Neural progenitor cell (in vitro differentiated cells): ENCODE measurements around the gene LUZP2. TPM values are rescaled to one million over a fixed set of nuclear protein-coding genes. Genes with fewer than 3 reads are reported as not detected.
"Not testable (repeated sequence)": the region's sequence is repeated elsewhere in the genome, so short reads cannot be mapped to it uniquely, and the experiment has no call there.

ENCODE experiments used
- DNase-seq: peaks from one replicate; pipeline ENCODE4 v3.0.0-alpha.2; 2016; ENCODE audit warnings: low spot score
- H2AFZ ChIP-seq: fragments of 200-600 bp; sonication (generic); replicated peaks from 2 replicates; pipeline ENCODE4 v1.6.1; 2016; ENCODE audit warnings: antibody characterized with exemption
- H3F3A ChIP-seq: fragments of 200-600 bp; sonication (generic); 2 replicates; pipeline ENCODE4 v1.6.1; 2016; ENCODE audit warnings: antibody characterized with exemption, low read depth
- H3K27ac ChIP-seq: fragments of 200-600 bp; sonication (generic); 2 replicates; pipeline ENCODE4 v1.5.1; 2016; ENCODE audit warnings: mild to moderate bottlenecking
- H3K27me3 ChIP-seq: fragments of 200-600 bp; sonication (generic); 2 replicates; pipeline ENCODE4 v1.6.1; 2016; ENCODE audit warnings: mild to moderate bottlenecking, moderate library complexity
- H3K36me3 ChIP-seq: fragments of 200-600 bp; sonication (generic); 2 replicates; pipeline ENCODE4 v1.5.1; 2016
- H3K4me1 ChIP-seq: fragments of 200-600 bp; sonication (generic); 2 replicates; pipeline ENCODE4 v1.6.1; 2016; ENCODE audit warnings: mixed run types
- H3K4me2 ChIP-seq: fragments of 200-600 bp; sonication (generic); 2 replicates; pipeline ENCODE4 v1.6.1; 2016
- H3K4me3 ChIP-seq: fragments of 200-600 bp; sonication (generic); 2 replicates; pipeline ENCODE4 v1.5.1; 2016
- H3K79me2 ChIP-seq: fragments of 200-600 bp; sonication (generic); 2 replicates; pipeline ENCODE4 v1.6.1; 2016; ENCODE audit warnings: low read depth
- H3K9ac ChIP-seq: fragments of 200-600 bp; sonication (generic); 2 replicates; pipeline ENCODE4 v1.6.1; 2016
- H3K9me3 ChIP-seq: fragments of 200-600 bp; sonication (generic); 2 replicates; pipeline ENCODE4 v1.5.1; 2016; ENCODE audit warnings: low read depth
- H4K20me1 ChIP-seq: fragments of 200-600 bp; sonication (generic); 2 replicates; pipeline ENCODE4 v1.6.1; 2016; ENCODE audit warnings: low read depth
- H3K27ac Mint-ChIP-seq: 3 replicates; pipeline ENCODE4 v1.8.0; 2021; ENCODE audit warnings: mixed read lengths
- H3K27me3 Mint-ChIP-seq: 2 replicates; pipeline ENCODE4 v1.8.0; 2022; ENCODE audit warnings: low read depth, mild to moderate bottlenecking, inconsistent platforms, moderate library complexity, mixed read lengths; ENCODE audit not compliant: insufficient read depth
- H3K36me3 Mint-ChIP-seq: 3 replicates; pipeline ENCODE4 v1.8.0; 2021; ENCODE audit warnings: mixed read lengths
- H3K4me1 Mint-ChIP-seq: 3 replicates; pipeline ENCODE4 v1.8.0; 2021; ENCODE audit warnings: mixed read lengths
- H3K4me3 Mint-ChIP-seq: 3 replicates; pipeline ENCODE4 v1.8.0; 2021; ENCODE audit warnings: mild to moderate bottlenecking, moderate library complexity, mixed read lengths
- H3K9me3 Mint-ChIP-seq: 3 replicates; pipeline ENCODE4 v1.8.0; 2020; ENCODE audit warnings: mixed read lengths
- CTCF ChIP-seq: fragments of 200-600 bp; sonication (generic); IDR thresholded peaks from 2 replicates; pipeline ENCODE4 v1.5.1; 2017; ENCODE audit warnings: antibody characterized with exemption, mild to moderate bottlenecking
- EZH2 ChIP-seq: fragments of 200-600 bp; sonication (generic); IDR thresholded peaks from 2 replicates; pipeline ENCODE4 v1.6.1; 2017; ENCODE audit warnings: antibody characterized with exemption, mild to moderate bottlenecking, moderate library complexity
- EZH2phosphoT487 ChIP-seq: fragments of 200-600 bp; sonication (generic); IDR thresholded peaks from 2 replicates; pipeline ENCODE4 v1.6.1; 2017; ENCODE audit warnings: antibody characterized with exemption
- total RNA-seq: library from RNA; depleted of rRNA; stranded (reverse); fragments of >200 nt; gene quantifications from 2 replicates; pipeline ENCODE4 v1.2.3, GENCODE V29; 2015; ENCODE audit warnings: low replicate concordance

LUZP2 gene
- total RNA-seq, 1 donor from 2014 or later = 2.5 TPM

DNA sequence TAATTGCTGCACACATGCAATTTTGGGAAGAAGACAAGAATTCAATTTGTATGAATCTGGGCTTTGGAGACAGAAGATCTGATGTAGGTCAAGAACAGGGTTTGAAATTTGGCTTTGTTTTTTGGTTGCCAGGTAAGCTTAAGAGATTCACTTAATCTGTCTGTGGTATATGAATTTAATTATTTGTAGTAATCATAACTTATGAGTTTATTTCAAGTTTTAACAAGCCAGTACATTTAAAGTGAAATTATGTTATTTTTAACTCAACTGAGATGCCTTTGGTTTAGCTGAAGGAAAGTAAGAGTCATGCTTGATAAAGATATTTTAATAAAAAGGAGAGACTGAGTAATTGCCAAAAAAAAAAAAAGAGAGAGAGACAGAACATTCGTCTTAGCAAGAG is 384.1 kb downstream of the LUZP2 start:
- H3K9ac ChIP-seq = no peak overlapping the region
- no peak overlapping the region for H3K27ac Mint-ChIP-seq
- no peaks in the 10 kb centered on the region for H3K79me2 ChIP-seq
- no peak for DNase-seq
- no peak overlapping the region for H2AFZ ChIP-seq
- no peaks in the 10 kb centered on the region for H3K9me3 ChIP-seq
- no peaks in the 10 kb centered on the region for H3K4me1 Mint-ChIP-seq
- no peaks in the 10 kb centered on the region for H3F3A ChIP-seq
- H3K9me3 Mint-ChIP-seq = peaks cover 2% of the 10 kb centered on the region
- H3K4me3 ChIP-seq = no peak overlapping the region
- no peak overlapping the region for H3K27ac ChIP-seq
- H3K36me3 Mint-ChIP-seq = no peaks in the 10 kb centered on the region
- H3K27me3 ChIP-seq = no peaks in the 10 kb centered on the region
- no peak overlapping the region for H3K4me3 Mint-ChIP-seq
- H3K4me1 ChIP-seq = no peaks in the 10 kb centered on the region
- TF ChIP-seq EZH2 (no peak), CTCF (no peak), EZH2phosphoT487 (no peak)
- H3K4me2 ChIP-seq = no peak overlapping the region
- no peaks in the 10 kb centered on the region for H4K20me1 ChIP-seq
- H3K27me3 Mint-ChIP-seq = no peaks in the 10 kb centered on the region
- H3K36me3 ChIP-seq = no peaks in the 10 kb centered on the region

- no peaks in the 10 kb centered on the region for H3K9me3 Mint-ChIP-seq
- Histone ChIP-seq H3K27me3 (no peaks in the 10 kb centered on the region), H3K4me3 (no peak overlapping the region), H2AFZ (no peak overlapping the region), H3K27ac (no peak overlapping the region), H3K9me3 (no peaks in the 10 kb centered on the region), H4K20me1 (no peaks in the 10 kb centered on the region), H3K4me2 (no peak overlapping the region), H3K79me2 (no peaks in the 10 kb centered on the region), H3K36me3 (no peaks in the 10 kb centered on the region), H3K9ac (no peak overlapping the region), H3F3A (no peaks in the 10 kb centered on the region), H3K4me1 (no peaks in the 10 kb centered on the region)
- H3K27me3 Mint-ChIP-seq = no peaks in the 10 kb centered on the region
- no peak for TF ChIP-seq EZH2phosphoT487
- no peak for TF ChIP-seq CTCF
- no peak for TF ChIP-seq EZH2
- DNase-seq = no peak
- H3K4me3 Mint-ChIP-seq = no peak overlapping the region
- no peaks in the 10 kb centered on the region for H3K36me3 Mint-ChIP-seq
- H3K27ac Mint-ChIP-seq = no peak overlapping the region
- no peaks in the 10 kb centered on the region for H3K4me1 Mint-ChIP-seq
Observed at GRCh38 chr11:24885580-24886173, 388.8 kb downstream of the LUZP2 start.

- no peaks in the 10 kb centered on the region for H3K27me3 Mint-ChIP-seq
- no peak for TF ChIP-seq EZH2phosphoT487
- no peaks in the 10 kb centered on the region for H3K4me1 Mint-ChIP-seq
- Histone ChIP-seq H3K9ac (no peak overlapping the region), H4K20me1 (no peaks in the 10 kb centered on the region), H3K27ac (no peak overlapping the region), H3K4me2 (no peak overlapping the region), H3K79me2 (no peaks in the 10 kb centered on the region), H3K9me3 (no peaks in the 10 kb centered on the region), H3K36me3 (no peaks in the 10 kb centered on the region), H3K27me3 (no peaks in the 10 kb centered on the region), H2AFZ (peak overlapping the region; percentile 28), H3K4me3 (no peak overlapping the region), H3K4me1 (no peaks in the 10 kb centered on the region), H3F3A (no peaks in the 10 kb centered on the region)
- H3K9me3 Mint-ChIP-seq = no peaks in the 10 kb centered on the region
- no peak overlapping the region for H3K27ac Mint-ChIP-seq
- H3K4me3 Mint-ChIP-seq = no peak overlapping the region
- H3K36me3 Mint-ChIP-seq = no peaks in the 10 kb centered on the region
- DNase-seq = no peak
Observed at GRCh38 chr11:24886880-24887619, 390.2 kb downstream of the LUZP2 start.

GRCh38 chr11:24890426-24890825 is 393.6 kb downstream of the LUZP2 start:
- Mint-ChIP-seq H3K27me3 (no peaks in the 10 kb centered on the region), H3K27ac (no peak overlapping the region), H3K9me3 (no peaks in the 10 kb centered on the region), H3K4me3 (no peak overlapping the region), H3K4me1 (no peaks in the 10 kb centered on the region), H3K36me3 (no peaks in the 10 kb centered on the region)
- no peaks in the 10 kb centered on the region for H3F3A ChIP-seq
- no peaks in the 10 kb centered on the region for H4K20me1 ChIP-seq
- H3K9me3 ChIP-seq = no peaks in the 10 kb centered on the region
- H3K4me1 ChIP-seq = no peaks in the 10 kb centered on the region
- H3K79me2 ChIP-seq = no peaks in the 10 kb centered on the region
- no peak overlapping the region for H3K27ac ChIP-seq
- TF ChIP-seq CTCF = no peak
- TF ChIP-seq EZH2phosphoT487 = no peak
- TF ChIP-seq EZH2 = no peak
- H3K36me3 ChIP-seq = no peaks in the 10 kb centered on the region
- no peak overlapping the region for H2AFZ ChIP-seq
- H3K4me3 ChIP-seq = no peak overlapping the region
- no peak for DNase-seq
- no peak overlapping the region for H3K9ac ChIP-seq
- H3K4me2 ChIP-seq = no peak overlapping the region
- H3K27me3 ChIP-seq = no peaks in the 10 kb centered on the region

- not testable (repeated sequence) for H3K4me1 Mint-ChIP-seq, H3K27me3 ChIP-seq, H3K4me3 ChIP-seq, H3K4me1 ChIP-seq, H3K9me3 ChIP-seq, H2AFZ ChIP-seq, H3K27me3 Mint-ChIP-seq, H3K36me3 ChIP-seq, H3K9ac ChIP-seq, H3K9me3 Mint-ChIP-seq, H3K27ac Mint-ChIP-seq, H3K79me2 ChIP-seq, H3F3A ChIP-seq, H3K27ac ChIP-seq, H4K20me1 ChIP-seq, H3K4me3 Mint-ChIP-seq, H3K36me3 Mint-ChIP-seq, H3K4me2 ChIP-seq, DNase-seq
Observed at GRCh38 chr11:24891845-24892492, 395.1 kb downstream of the LUZP2 start.
